Testis (tissue), 2 donors: Measurements from ENCODE around the gene MYOM3.
"Not testable (repeated sequence)": the region's sequence is repeated elsewhere in the genome, so short reads cannot be mapped to it uniquely, and the experiment has no call there.

ENCODE experiments used
- CTCF ChIP-seq, 3 experiments: fragments of 450-650 bp in 2 of 3; fragments of 200-600 bp in 1 of 3; sonication (generic) in 1 of 3; IDR thresholded peaks; one replicate each; pipeline ENCODE4 v1.5.1; 2016 to 2019; ENCODE audit warnings: antibody characterized with exemption in 3 of 3, mild to moderate bottlenecking in 2 of 3, moderate library complexity in 1 of 3
- POLR2A ChIP-seq: fragments of 450-650 bp; IDR thresholded peaks from one replicate; pipeline ENCODE4 v1.6.1; 2017; ENCODE audit warnings: antibody characterized with exemption, mild to moderate bottlenecking, moderate library complexity

- not testable (repeated sequence) for TF ChIP-seq CTCF (IDR thresholded peaks at IDR 0.05); POLR2A
Observed at GRCh38 chr1:24030976-24031516, 80.9 kb downstream of the MYOM3 start.
